H1 (cell line): Measurements from ENCODE around the gene PRKAB2. TPM values are rescaled to one million over a fixed set of nuclear protein-coding genes. Genes with fewer than 3 reads are reported as not detected.

Source experiments
- CTCF ChIA-PET: fragments of 300-600 bp; sonication (Branson Sonifier 250); formaldehyde crosslinking; loops from one replicate; lab custom pipeline; 2021; ENCODE audit not compliant: partially characterized antibody; lab: Charles Lee
- POLR2A ChIA-PET: fragments of 300-600 bp; sonication (Branson Sonifier 250); formaldehyde crosslinking; loops from one replicate; lab custom pipeline; 2021; ENCODE audit warnings: inconsistent platforms; ENCODE audit not compliant: partially characterized antibody; lab: Charles Lee
- DNase-seq, 2 experiments: peaks; one replicate each; pipeline versions ENCODE4 v3.0.0 to v3.0.0-alpha.2; 2010 to 2022; ENCODE audit warnings: low spot score in 2 of 2, low read depth in 1 of 2, mixed read lengths in 1 of 2
- FAIRE-seq: peaks from 2 replicates; lab custom pipeline; 2011; peaks lifted over from hg19 to GRCh38; lab: Jason Lieb, UNC
- H2AFZ ChIP-seq: 2 replicates; pipeline ENCODE4 v1.8.1; 2012; ENCODE audit warnings: low read length, inconsistent platforms
- H2AK5ac ChIP-seq: 2 replicates; pipeline ENCODE4 v1.6.1; 2013; ENCODE audit warnings: low read depth, low read length
- H2BK120ac ChIP-seq: replicated peaks from 2 replicates; pipeline ENCODE3; 2013; ENCODE audit warnings: low read depth, low read length, inconsistent platforms
- H2BK12ac ChIP-seq: 2 replicates; pipeline ENCODE4 v1.6.1; 2013; ENCODE audit warnings: low read depth, low read length
- H2BK15ac ChIP-seq: 2 replicates; pipeline ENCODE4 v1.6.1; 2013; ENCODE audit warnings: low read length
- H2BK20ac ChIP-seq: 2 replicates; pipeline ENCODE4 v1.6.1; 2013; ENCODE audit warnings: low read length
- H2BK5ac ChIP-seq: 2 replicates; pipeline ENCODE4 v1.6.1; 2013; ENCODE audit warnings: low read depth, low read length
- H3K14ac ChIP-seq: 2 replicates; pipeline ENCODE4 v1.6.1; 2013; ENCODE audit warnings: inconsistent platforms; ENCODE audit not compliant: insufficient read length
- H3K18ac ChIP-seq: 2 replicates; pipeline ENCODE4 v1.6.1; 2013; ENCODE audit warnings: low read length; ENCODE audit errors: extremely low read depth
- H3K23ac ChIP-seq: 2 replicates; pipeline ENCODE4 v1.6.1; 2013; ENCODE audit warnings: inconsistent platforms; ENCODE audit not compliant: insufficient read length
- H3K23me2 ChIP-seq: 2 replicates; pipeline ENCODE4 v1.6.1; 2013; ENCODE audit warnings: low read depth, low read length
- H3K27ac ChIP-seq: 2 replicates; pipeline ENCODE4 v1.6.1; 2011; ENCODE audit warnings: low read depth, low read length, inconsistent platforms
- H3K27me3 ChIP-seq, 4 experiments: replicated peaks in 1 of 4; 1 replicate in 1 of 4; 2 replicates in 3 of 4; pipeline versions ENCODE4 v1.6.1 to v1.8.1; 2011 to 2013; ENCODE audit warnings: low read length in 3 of 4, mild to moderate bottlenecking in 3 of 4, inconsistent platforms in 2 of 4, mixed read lengths in 2 of 4, moderate library complexity in 1 of 4; ENCODE audit not compliant: control insufficient read depth in 3 of 4, insufficient read depth in 3 of 4; ENCODE audit errors: extremely low read depth in 1 of 4
- H3K36me3 ChIP-seq, 4 experiments: 2 replicates each; pipeline versions ENCODE4 v1.6.1 to v1.8.1; 2011 to 2013; ENCODE audit warnings: mild to moderate bottlenecking in 4 of 4, low read length in 3 of 4, moderate library complexity in 2 of 4, control low read depth in 1 of 4, inconsistent platforms in 1 of 4; ENCODE audit not compliant: insufficient read depth in 4 of 4, control insufficient read depth in 2 of 4
- H3K4ac ChIP-seq: replicated peaks from 2 replicates; pipeline ENCODE3; 2013; ENCODE audit warnings: low read length, low read depth, mixed read lengths, inconsistent platforms; ENCODE audit not compliant: insufficient read length
- H3K4me1 ChIP-seq, 4 experiments: replicated peaks in 1 of 4; 1 replicate in 1 of 4; 2 replicates in 3 of 4; pipeline versions ENCODE4 v1.6.1 to v1.8.1; 2011 to 2013; ENCODE audit warnings: low read length in 3 of 4, inconsistent platforms in 2 of 4, mixed read lengths in 1 of 4; ENCODE audit not compliant: insufficient read depth in 4 of 4, control insufficient read depth in 3 of 4
- H3K4me2 ChIP-seq, 2 experiments: 2 replicates each; pipeline versions ENCODE4 v1.6.1 to v1.8.1; 2011 to 2013; ENCODE audit warnings: low read depth in 2 of 2, low read length in 2 of 2, control low read depth in 1 of 2, inconsistent platforms in 1 of 2, mild to moderate bottlenecking in 1 of 2; ENCODE audit not compliant: insufficient read depth in 1 of 2
- H3K4me3 ChIP-seq, 4 experiments: fragments of 200-600, 300-600 bp in 1 of 4; sonication (generic), shearing (Covaris generic), sonication (Bioruptor Twin) in 1 of 4; 2 replicates each; pipeline versions ENCODE4 v1.5.1 to v1.8.1; 2011 to 2016; ENCODE audit warnings: low read length in 4 of 4, low read depth in 3 of 4, control low read depth in 2 of 4, inconsistent platforms in 2 of 4, mild to moderate bottlenecking in 2 of 4, mixed read lengths in 1 of 4, moderate library complexity in 1 of 4; ENCODE audit not compliant: insufficient read depth in 2 of 4; ENCODE audit errors: extremely low read depth in 1 of 4
- H3K56ac ChIP-seq: replicated peaks from 2 replicates; pipeline ENCODE3; 2013; ENCODE audit warnings: low read depth, mild to moderate bottlenecking, mixed read lengths, low read length, inconsistent platforms; ENCODE audit not compliant: insufficient read length
- H3K79me1 ChIP-seq: 2 replicates; pipeline ENCODE4 v1.6.1; 2013; ENCODE audit warnings: low read depth, low read length, control low read depth
- H3K79me2 ChIP-seq, 2 experiments: 2 replicates each; pipeline versions ENCODE4 v1.6.1 to v1.8.1; 2012 to 2013; ENCODE audit warnings: low read length in 2 of 2, mild to moderate bottlenecking in 2 of 2, inconsistent platforms in 1 of 2; ENCODE audit not compliant: insufficient read depth in 2 of 2, control insufficient read depth in 1 of 2
- H3K9ac ChIP-seq, 4 experiments: replicated peaks in 1 of 4; 1 replicate in 1 of 4; 2 replicates in 3 of 4; pipeline versions ENCODE4 v1.6.1 to v1.8.1; 2011 to 2013; ENCODE audit warnings: low read depth in 3 of 4, low read length in 3 of 4, control low read depth in 2 of 4, mild to moderate bottlenecking in 2 of 4, moderate library complexity in 2 of 4, inconsistent platforms in 1 of 4; ENCODE audit errors: extremely low read depth in 1 of 4
- H3K9me3 ChIP-seq, 2 experiments: 2 replicates each; pipeline versions ENCODE4 v1.6.1 to v1.8.1; 2012 to 2013; ENCODE audit warnings: mild to moderate bottlenecking in 2 of 2, moderate library complexity in 2 of 2, control low read depth in 1 of 2, inconsistent platforms in 1 of 2, low read depth in 1 of 2, low read length in 1 of 2, mixed read lengths in 1 of 2; ENCODE audit not compliant: insufficient read depth in 2 of 2
- H4K20me1 ChIP-seq, 2 experiments: replicated peaks in 1 of 2; 2 replicates each; pipeline versions ENCODE3 to v1.8.1; 2011 to 2013; ENCODE audit warnings: inconsistent platforms in 2 of 2, low read length in 2 of 2, mild to moderate bottlenecking in 1 of 2; ENCODE audit not compliant: insufficient read depth in 2 of 2, control insufficient read depth in 1 of 2
- H4K5ac ChIP-seq: 2 replicates; pipeline ENCODE4 v1.6.1; 2013; ENCODE audit warnings: low read length, low read depth, mixed read lengths, inconsistent platforms; ENCODE audit not compliant: insufficient read length
- H4K8ac ChIP-seq: 2 replicates; pipeline ENCODE4 v1.8.0; 2013; ENCODE audit warnings: mild to moderate bottlenecking, moderate library complexity, low read length, inconsistent platforms; ENCODE audit not compliant: insufficient read depth; ENCODE audit errors: extremely low read depth
- H4K91ac ChIP-seq: replicated peaks from 2 replicates; pipeline ENCODE3; 2013; ENCODE audit warnings: low read length, mixed read lengths, inconsistent platforms; ENCODE audit not compliant: insufficient read length
- CTCF ChIP-seq, 3 experiments: IDR thresholded peaks; 1 replicate in 2 of 3; 2 replicates in 1 of 3; pipeline versions ENCODE4 v1.5.1 to v1.6.1; 2011; ENCODE audit warnings: low read length in 3 of 3, mild to moderate bottlenecking in 3 of 3, inconsistent platforms in 2 of 3, low read depth in 1 of 3, moderate library complexity in 1 of 3; ENCODE audit not compliant: insufficient read depth in 1 of 3; ENCODE audit errors: control extremely low read depth in 1 of 3
- EP300 ChIP-seq, 2 experiments: IDR thresholded peaks; 1 replicate in 1 of 2; 2 replicates in 1 of 2; pipeline ENCODE4 v1.6.1; 2011 to 2012; ENCODE audit warnings: low read depth in 2 of 2, low read length in 2 of 2, mild to moderate bottlenecking in 2 of 2, borderline replicate concordance in 1 of 2, inconsistent platforms in 1 of 2, moderate library complexity in 1 of 2
- KDM5A ChIP-seq: fragments of 200-600 bp; IDR thresholded peaks from 2 replicates; pipeline ENCODE4 v1.7.1; 2012; ENCODE audit warnings: mild to moderate bottlenecking, low read length, inconsistent platforms, mixed read lengths
- POU5F1 ChIP-seq: IDR thresholded peaks from 2 replicates; pipeline ENCODE4 v1.6.1; 2011; ENCODE audit warnings: low read depth, mild to moderate bottlenecking, low read length, moderate library complexity
- SIN3A ChIP-seq, 2 experiments: IDR thresholded peaks in 1 of 2; conservative IDR thresholded peaks in 1 of 2; 2 replicates each; pipeline ENCODE4 v1.6.1; 2011 to 2012; ENCODE audit warnings: low read length in 2 of 2, improper control_type of control experiment in 1 of 2, low read depth in 1 of 2, mild to moderate bottlenecking in 1 of 2
- SIRT6 ChIP-seq: IDR thresholded peaks from one replicate; pipeline ENCODE4 v1.7.1; 2012; ENCODE audit warnings: low read length, inconsistent platforms
- TBP ChIP-seq: IDR thresholded peaks from 2 replicates; pipeline ENCODE4 v1.6.1; 2011; ENCODE audit warnings: low read depth, low read length, improper control_type of control experiment
- TCF12 ChIP-seq: IDR thresholded peaks from 2 replicates; pipeline ENCODE4 v1.6.1; 2011; ENCODE audit warnings: low read depth, mild to moderate bottlenecking, low read length
- TEAD4 ChIP-seq: IDR thresholded peaks from 2 replicates; pipeline ENCODE4 v1.6.1; 2012; ENCODE audit warnings: low read depth, low read length, inconsistent platforms, mixed read lengths
- WGBS, 2 experiments: shearing (Covaris generic) in 1 of 2; methylation state at CpG; one replicate each; pipeline versions ENCODE4 v1.1.6 to v1.1.7; 2013 to 2015; ENCODE audit warnings: low lambda C conversion rate in 2 of 2, mixed read lengths in 2 of 2, inconsistent platforms in 1 of 2, low coverage in 1 of 2, missing lambda C conversion rate in 1 of 2; ENCODE audit not compliant: insufficient replicate concordance in 2 of 2, insufficient coverage in 1 of 2, insufficient read length in 1 of 2; ENCODE audit errors: extremely low coverage in 1 of 2, missing lambda C conversion rate in 1 of 2; 5-methylcytosine and 5-hydroxymethylcytosine counted together
- polyA plus RNA-seq, 7 experiments: library from polyadenylated mRNA; depleted of rRNA in 3 of 7; stranded (reverse) in 5 of 7; unstranded in 2 of 7; fragments of >200 nt in 5 of 7; fragments of 200-250 nt in 2 of 7; gene quantifications; 1 replicate in 5 of 7; 2 replicates in 1 of 7; 4 replicates in 1 of 7; pipeline versions ENCODE4 v1.2.1 to v1.2.3, GENCODE V29; 2011 to 2013; ENCODE audit warnings: missing spikeins in 2 of 7, mixed read lengths in 2 of 7
- total RNA-seq: library from RNA; stranded (reverse); fragmentation: NEBNext Ultra II Directional; extraction: Animal tissue kit (Norgen Biotek cat#: 25700); gene quantifications from 2 replicates; pipeline ENCODE4 v1.2.1, GENCODE V29; 2021

Gene PRKAB2
- total and polyA plus RNA-seq, 2 of the 8 experiments (the other 6 are each of a cell fraction or from before 2014, with no cell fraction given) = 15.0 to 18.9 TPM

GRCh38 chr1:147207192-147207591, 34.9 kb upstream of the PRKAB2 start:
- Histone ChIP-seq H3K56ac (no peak overlapping the region), H4K91ac (no peak overlapping the region), H3K27me3 (no peaks in the 10 kb centered on the region), H3K4me3 (no peak overlapping the region), H2BK120ac (no peak overlapping the region), H4K5ac (no peak overlapping the region), H3K79me2 (no peaks in the 10 kb centered on the region), H2BK5ac (no peak overlapping the region), H3K4me1 (no peaks in the 10 kb centered on the region), H2BK20ac (no peak overlapping the region), H3K18ac (no peak overlapping the region), H3K4me2 (no peak overlapping the region), H3K9ac (no peak overlapping the region), H2BK12ac (no peak overlapping the region), H3K36me3 (no peaks in the 10 kb centered on the region), H3K27ac (no peak overlapping the region), H2AK5ac (no peak overlapping the region), H2AFZ (no peak overlapping the region), H4K20me1 (no peaks in the 10 kb centered on the region), H3K23ac (no peak overlapping the region), H2BK15ac (no peak overlapping the region), H4K8ac (no peak overlapping the region), H3K9me3 (no peaks in the 10 kb centered on the region), H3K4ac (no peak overlapping the region)
- 77% methylated on average over 1 of the region's 1 CpG; no CpG with 5 or more reads in 1 of the 2 experiments for WGBS, 2 experiments
- FAIRE-seq = no peak
- no peak for DNase-seq
- CTCF ChIA-PET = no interaction called here
- POLR2A ChIA-PET = no interaction called here
- TF ChIP-seq TCF12 (no peak), SIN3A (conservative IDR thresholded peaks at IDR 0.05 in 1 of 2, IDR thresholded peaks at IDR 0.05 in 1 of 2; ENCODE audit: low read depth in 1 of 2, low read length in 2 of 2) (no peak), EP300 (IDR thresholded peaks at IDR 0.05; ENCODE audit: borderline replicate concordance in 1 of 2, low read depth in 2 of 2, low read length in 2 of 2) (no peak), POU5F1 (no peak), SIRT6 (no peak), CTCF (IDR thresholded peaks at IDR 0.05; ENCODE audit: control extremely low read depth in 1 of 3, insufficient read depth in 1 of 3, low read depth in 1 of 3, low read length in 3 of 3) (no peak), TEAD4 (no peak), KDM5A (no peak), TBP (no peak)
- TF ChIP-seq, all 59 proteins: peak for 0
- no peaks in the 10 kb centered on the region for H3K79me1 ChIP-seq
- no peaks in the 10 kb centered on the region for H3K23me2 ChIP-seq
- no peak overlapping the region for H3K14ac ChIP-seq
